Tibial artery (tissue), 4 donors: ENCODE measurements around the gene TNS3.
A peak's percentile ranks its signal among the peaks of the same experiment; 100 is the strongest.

ENCODE experiments used
- DNase-seq, 2 donors: peaks; one replicate each; pipeline ENCODE4 v3.0.0-alpha.2; 2019
- H3K27ac ChIP-seq, 2 donors: fragments of 200-600 bp; sonication (generic) in 1 of 2; 1 replicate in 1 of 2; 2 replicates in 1 of 2; pipeline ENCODE4 v1.5.1; 2018 to 2019; ENCODE audit warnings: mild to moderate bottlenecking in 1 of 2
- H3K27me3 ChIP-seq, 2 donors: fragments of 200-600 bp; sonication (generic) in 1 of 2; one replicate each; pipeline versions ENCODE4 v1.5.1 to v1.6.0; 2016 to 2019
- H3K36me3 ChIP-seq, 3 donors: fragments of 200-600 bp; sonication (generic) in 2 of 3; one replicate each; pipeline ENCODE4 v1.5.1; 2016 to 2019; ENCODE audit warnings: mild to moderate bottlenecking in 2 of 3
- H3K4me1 ChIP-seq, 4 donors: fragments of 200-600 bp; sonication (generic) in 2 of 4; 1 replicate in 3 of 4; 2 replicates in 1 of 4; pipeline ENCODE4 v1.5.1; 2016 to 2019
- H3K4me3 ChIP-seq, 2 donors: fragments of 200-600 bp; sonication (generic) in 1 of 2; 1 replicate in 1 of 2; 2 replicates in 1 of 2; pipeline ENCODE4 v1.5.1; 2018 to 2019; ENCODE audit warnings: mild to moderate bottlenecking in 2 of 2
- H3K9me3 ChIP-seq, 3 donors: fragments of 200-600 bp; sonication (generic) in 1 of 3; one replicate each; pipeline ENCODE4 v1.5.1; 2016 to 2019
- CTCF ChIP-seq, 2 experiments: fragments of 200-600 bp in 1 of 2; fragments of 450-650 bp in 1 of 2; IDR thresholded peaks; one replicate each; pipeline ENCODE4 v1.5.1; 2017 to 2019; ENCODE audit warnings: antibody characterized with exemption in 2 of 2, mild to moderate bottlenecking in 1 of 2, moderate library complexity in 1 of 2
- intact Hi-C: fragments of 100-400 bp; cut with DNase I; formaldehyde crosslinking; loops from one replicate; pipeline ENCODE4 v1.15.0; 2023; ENCODE audit warnings: low total_unique reads

TNS3 gene

GRCh38 chr7:47582764-47583738 lies 1.1 kb upstream of the TNS3 start:
- no peaks in the 10 kb centered on the region for H3K36me3 ChIP-seq
- no peak for TF ChIP-seq CTCF (IDR thresholded peaks at IDR 0.05)
- intact Hi-C loops, result loop anchor here (10.0 kb wide), 1 partner anchor 192 kb away; no protein-coding TSS in a partner anchor
- no peaks in the 10 kb centered on the region for H3K9me3 ChIP-seq
- peak overlapping the region; percentile 72 for H3K4me3 ChIP-seq
- DNase-seq, result peak; percentile 70 to 83
- peak overlapping the region; percentile 88 to 89 for H3K27ac ChIP-seq
- no peaks in the 10 kb centered on the region for H3K27me3 ChIP-seq
- peaks cover 0 to 84% (median 60%) of the 10 kb centered on the region in 4 donors for H3K4me1 ChIP-seq

- Histone ChIP-seq H3K4me1 (peaks cover 0 to 84% (median 63%) of the 10 kb centered on the region in 4 donors), H3K9me3 (no peaks in the 10 kb centered on the region), H3K36me3 (no peaks in the 10 kb centered on the region), H3K27ac (peak overlapping the region; percentile 88 to 89), H3K4me3 (peak overlapping the region; percentile 72), H3K27me3 (no peaks in the 10 kb centered on the region)
- TF ChIP-seq CTCF (IDR thresholded peaks at IDR 0.05), result no peak
- no peak for DNase-seq
- intact Hi-C loops, result loop anchor here (10.0 kb wide), 1 partner anchor 193 kb away; no protein-coding TSS in a partner anchor
Observed at GRCh38 chr7:47581438-47581803, 490 bp downstream of the TNS3 start.

- no peaks in the 10 kb centered on the region for H3K36me3 ChIP-seq
- H3K4me1 ChIP-seq, result peaks cover 0 to 88% (median 69%) of the 10 kb centered on the region in 4 donors
- H3K27ac ChIP-seq, result peak overlapping the region; percentile 88 to 89
- intact Hi-C loops, result loop anchor here (10.0 kb wide), 1 partner anchor 194 kb away; no protein-coding TSS in a partner anchor
- H3K27me3 ChIP-seq, result no peaks in the 10 kb centered on the region
- H3K9me3 ChIP-seq, result no peaks in the 10 kb centered on the region
- TF ChIP-seq CTCF (IDR thresholded peaks at IDR 0.05), result no peak
- peak overlapping the region; percentile 72 for H3K4me3 ChIP-seq
- no peak for DNase-seq
Observed at GRCh38 chr7:47580811-47581331, 1.0 kb downstream of the TNS3 start.

- no peaks in the 10 kb centered on the region for H3K27me3 ChIP-seq
- no peaks in the 10 kb centered on the region for H3K9me3 ChIP-seq
- peak overlapping the region; percentile 72 for H3K4me3 ChIP-seq
- TF ChIP-seq CTCF (IDR thresholded peaks at IDR 0.05), result no peak
- no peaks in the 10 kb centered on the region for H3K36me3 ChIP-seq
- intact Hi-C loops, result loop anchor here (10.0 kb wide), 1 partner anchor 195 kb away; no protein-coding TSS in a partner anchor
- peaks cover 0 to 92% (median 71%) of the 10 kb centered on the region in 4 donors for H3K4me1 ChIP-seq
- DNase-seq, result no peak
- H3K27ac ChIP-seq, result peak overlapping the region; percentile 88 to 89
Observed at GRCh38 chr7:47580175-47580706, 1.7 kb downstream of the TNS3 start.

GRCh38 chr7:47579458-47579857 lies 2.5 kb downstream of the TNS3 start:
- Histone ChIP-seq H3K27me3 (no peaks in the 10 kb centered on the region), H3K36me3 (no peaks in the 10 kb centered on the region), H3K4me3 (no peak overlapping the region), H3K4me1 (peaks cover 0 to 92% (median 74%) of the 10 kb centered on the region in 4 donors), H3K27ac (peak overlapping the region; percentile 88 to 89), H3K9me3 (no peaks in the 10 kb centered on the region)
- no peak for DNase-seq
- TF ChIP-seq CTCF (IDR thresholded peaks at IDR 0.05), result no peak
- intact Hi-C loops, result loop anchor here (10.0 kb wide), 1 partner anchor 125 kb away; no protein-coding TSS in a partner anchor
